DMS153 treated with DMSO at 0.1 percent for 48 hours (cell line): ENCODE data around the gene CEACAM21.

Experiments used
- DNase-seq: peaks from one replicate; lab custom pipeline; 2025; ENCODE audit not compliant: unreplicated experiment; lab: John Stamatoyannopoulos, UW

Gene CEACAM21

GRCh38 chr19:41575998-41576397 lies at the start of gene CEACAM21:
TSS of gene CEACAM21 (plus strand) at chr19:41576166. CDS start at chr19:41576275, 109 bp downstream.
- DNase-seq, result no peak

- no peak for DNase-seq
Measured at GRCh38 chr19:41527089-41527488, 48.9 kb upstream of the CEACAM21 start.

- no peak for DNase-seq
Measured at GRCh38 chr19:41528106-41528505, 47.9 kb upstream of the CEACAM21 start.

GRCh38 chr19:41529484-41530183 lies 46.3 kb upstream of the CEACAM21 start:
- DNase-seq, result no peak

- no peak for DNase-seq
Measured at GRCh38 chr19:41530184-41530534, 45.8 kb upstream of the CEACAM21 start.

- peak; percentile 7 for DNase-seq
Measured at GRCh38 chr19:41530761-41531301, 45.1 kb upstream of the CEACAM21 start.

GRCh38 chr19:41531438-41532311 lies 44.3 kb upstream of the CEACAM21 start:
- peak; percentile 7 for DNase-seq

GRCh38 chr19:41532526-41532925 lies 43.4 kb upstream of the CEACAM21 start:
- DNase-seq, result no peak

GRCh38 chr19:41533671-41534215 lies 42.2 kb upstream of the CEACAM21 start:
- DNase-seq, result no peak

GRCh38 chr19:41535029-41535622 lies 40.8 kb upstream of the CEACAM21 start:
- DNase-seq, result no peak

- DNase-seq, result no peak
Measured at GRCh38 chr19:41537789-41538188, 38.2 kb upstream of the CEACAM21 start.

GRCh38 chr19:41540041-41540695 lies 35.8 kb upstream of the CEACAM21 start:
- DNase-seq, result no peak

GRCh38 chr19:41541990-41542584 lies 33.9 kb upstream of the CEACAM21 start:
- DNase-seq, result no peak

- DNase-seq, result no peak
Measured at GRCh38 chr19:41542622-41543021, 33.3 kb upstream of the CEACAM21 start.

GRCh38 chr19:41543582-41543981 lies 32.4 kb upstream of the CEACAM21 start:
- DNase-seq, result no peak

GRCh38 chr19:41545547-41545946 lies 30.4 kb upstream of the CEACAM21 start:
- no peak for DNase-seq

- DNase-seq, result no peak
Measured at GRCh38 chr19:41546386-41546789, 29.6 kb upstream of the CEACAM21 start.

GRCh38 chr19:41546961-41547360 lies 29.0 kb upstream of the CEACAM21 start:
- no peak for DNase-seq

- DNase-seq, result no peak
Measured at GRCh38 chr19:41547569-41547968, 28.4 kb upstream of the CEACAM21 start.

GRCh38 chr19:41548047-41548446 lies 27.9 kb upstream of the CEACAM21 start:
- DNase-seq, result no peak
